Activated T-helper 17 cell treated with anti-CD3 and anti-CD28 coated beads, Interleukin-2, amount 50 U/mL, for 72 hours (primary cell): ENCODE measurements around the gene S100A4. TPM values are rescaled to one million over a fixed set of nuclear protein-coding genes. Genes with fewer than 3 reads are reported as not detected.
"Not testable (repeated sequence)": the region's sequence is repeated elsewhere in the genome, so short reads cannot be mapped to it uniquely, and the experiment has no call there.

Experiments used
- ATAC-seq: fragments of 150-1000 bp; cut with Tn5 transposase; replicated peaks from 2 replicates; pipeline ENCODE4 v1.10.0; 2021; ENCODE audit warnings: mild to moderate bottlenecking, moderate library complexity
- H3K27ac Mint-ChIP-seq: one replicate; pipeline ENCODE4 v1.8.0; 2022; ENCODE audit warnings: mixed read lengths
- H3K27me3 Mint-ChIP-seq: one replicate; pipeline ENCODE4 v1.8.0; 2022; ENCODE audit warnings: mixed read lengths
- H3K36me3 Mint-ChIP-seq: one replicate; pipeline ENCODE4 v1.8.0; 2022; ENCODE audit warnings: low read depth, mild to moderate bottlenecking, mixed read lengths
- H3K4me1 Mint-ChIP-seq: one replicate; pipeline ENCODE4 v1.8.0; 2022; ENCODE audit warnings: mixed read lengths
- H3K4me3 Mint-ChIP-seq: one replicate; pipeline ENCODE4 v1.8.0; 2022; ENCODE audit warnings: mild to moderate bottlenecking, mixed read lengths
- H3K9me3 Mint-ChIP-seq: one replicate; pipeline ENCODE4 v1.8.0; 2022; ENCODE audit warnings: mixed read lengths
- total RNA-seq, 2 donors: library from RNA; stranded (reverse); gene quantifications; one replicate each; pipeline ENCODE4 v1.2.3, GENCODE V29; 2022

S100A4 gene
- 1,000 to 10,000 TPM; 1,035 to 1,445 TPM for total RNA-seq

GRCh38 chr1:153545067-153546055 lies at the start of gene S100A4:
S100A4 (minus strand) TSS chr1:153545806; CDS start chr1:153544794, 1,012 bp downstream.
- Mint-ChIP-seq H3K4me1 (peaks cover 43% of the 10 kb centered on the region), H3K27me3 (no peaks in the 10 kb centered on the region), H3K27ac (peak within 1 kb of the TSS; percentile 98), H3K4me3 (peak within 1 kb of the TSS; percentile 98), H3K9me3 (no peaks in the 10 kb centered on the region), H3K36me3 (peaks cover 51% of the 10 kb centered on the region)
- ATAC-seq, result peak; percentile 86

DNA sequence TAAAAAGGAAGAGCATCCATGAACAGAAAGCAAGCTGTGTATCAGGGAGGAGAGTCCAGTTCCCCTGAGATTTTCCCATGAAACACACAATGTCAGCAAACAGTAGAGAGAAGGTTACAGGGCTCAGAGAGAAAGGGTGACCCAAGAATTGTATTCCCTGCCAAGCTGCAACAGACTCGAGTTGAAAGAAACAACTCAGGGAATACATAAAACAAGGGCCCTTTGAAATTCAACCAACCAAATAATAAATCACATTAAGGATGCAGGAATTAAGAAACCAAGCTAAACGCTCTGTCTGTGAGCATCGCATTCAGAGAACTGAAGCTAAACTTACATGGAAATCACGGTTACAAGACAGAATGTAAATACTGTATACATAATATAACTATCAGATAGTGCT lies 47.1 kb upstream of the S100A4 start:
- Mint-ChIP-seq H3K4me1 (peaks cover 14% of the 10 kb centered on the region), H3K36me3 (no peaks in the 10 kb centered on the region), H3K9me3 (no peaks in the 10 kb centered on the region), H3K4me3 (no peak overlapping the region), H3K27ac (no peak overlapping the region), H3K27me3 (no peaks in the 10 kb centered on the region)
- no peak for ATAC-seq

DNA sequence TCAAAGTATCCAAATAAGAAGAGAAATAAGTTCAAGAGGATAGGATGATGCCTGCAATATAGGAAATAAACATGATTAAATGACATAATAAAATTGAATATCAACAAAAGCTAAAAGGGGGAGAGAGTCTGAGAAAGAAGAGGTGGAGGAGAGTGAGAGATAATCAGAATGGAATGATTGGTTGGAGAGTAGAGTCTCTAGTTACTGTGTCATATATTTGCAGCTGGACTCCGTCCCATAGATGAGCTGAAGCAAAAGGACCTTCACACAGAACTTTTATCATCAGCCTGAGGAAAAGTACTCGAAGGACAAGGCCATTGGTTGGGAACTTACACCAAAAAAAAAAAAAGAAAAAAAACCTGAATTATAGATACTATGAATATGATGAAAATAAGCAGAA lies 42.9 kb upstream of the S100A4 start:
- Mint-ChIP-seq H3K27ac (no peak overlapping the region), H3K4me3 (no peak overlapping the region), H3K36me3 (no peaks in the 10 kb centered on the region), H3K4me1 (no peaks in the 10 kb centered on the region), H3K27me3 (peaks cover 3% of the 10 kb centered on the region), H3K9me3 (no peaks in the 10 kb centered on the region)
- no peak for ATAC-seq

- H3K9me3 Mint-ChIP-seq, ATAC-seq, H3K27ac Mint-ChIP-seq, H3K4me1 Mint-ChIP-seq, H3K27me3 Mint-ChIP-seq, H3K4me3 Mint-ChIP-seq, H3K36me3 Mint-ChIP-seq: not testable (repeated sequence)
Measured at GRCh38 chr1:153588033-153588432, 42.4 kb upstream of the S100A4 start.

GRCh38 chr1:153587314-153587713 lies 41.7 kb upstream of the S100A4 start:
- no peak for ATAC-seq
- Mint-ChIP-seq H3K36me3 (no peaks in the 10 kb centered on the region), H3K4me3 (no peak overlapping the region), H3K9me3 (no peaks in the 10 kb centered on the region), H3K4me1 (no peaks in the 10 kb centered on the region), H3K27ac (no peak overlapping the region), H3K27me3 (peaks cover 3% of the 10 kb centered on the region)

- Mint-ChIP-seq H3K36me3 (no peaks in the 10 kb centered on the region), H3K4me3 (no peak overlapping the region), H3K9me3 (no peaks in the 10 kb centered on the region), H3K4me1 (no peaks in the 10 kb centered on the region), H3K27ac (no peak overlapping the region), H3K27me3 (peaks cover 3% of the 10 kb centered on the region)
- no peak for ATAC-seq
Measured at GRCh38 chr1:153586347-153586746, 40.7 kb upstream of the S100A4 start.

DNA sequence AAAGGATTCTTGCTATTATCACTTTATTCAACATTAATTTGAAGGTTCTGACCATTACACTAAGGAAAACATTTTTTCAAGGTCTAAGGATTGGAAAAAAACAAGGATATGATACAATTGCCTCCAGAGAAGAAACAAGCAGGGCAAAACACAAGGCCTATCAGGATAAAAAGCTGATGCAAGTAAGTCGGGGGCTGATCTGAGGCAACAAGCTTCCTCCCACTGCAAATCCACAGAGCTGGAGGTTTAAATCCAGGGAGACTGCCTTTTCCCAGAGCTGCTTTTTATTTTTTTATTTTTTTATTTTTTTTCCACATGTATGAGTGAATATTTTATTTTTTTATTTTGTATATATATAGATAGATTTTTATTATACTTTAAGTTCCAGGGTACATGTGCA lies 39.4 kb upstream of the S100A4 start:
- Mint-ChIP-seq H3K9me3 (no peaks in the 10 kb centered on the region), H3K4me3 (no peak overlapping the region), H3K27ac (no peak overlapping the region), H3K27me3 (peaks cover 3% of the 10 kb centered on the region), H3K4me1 (no peaks in the 10 kb centered on the region), H3K36me3 (no peaks in the 10 kb centered on the region)
- no peak for ATAC-seq

GRCh38 chr1:153583976-153584375 lies 38.4 kb upstream of the S100A4 start:
- no peak overlapping the region for H3K27ac Mint-ChIP-seq
- no peak overlapping the region for H3K4me3 Mint-ChIP-seq
- no peaks in the 10 kb centered on the region for H3K9me3 Mint-ChIP-seq
- H3K4me1 Mint-ChIP-seq, result no peaks in the 10 kb centered on the region
- no peaks in the 10 kb centered on the region for H3K36me3 Mint-ChIP-seq
- H3K27me3 Mint-ChIP-seq, result peaks cover 8% of the 10 kb centered on the region
- no peak for ATAC-seq

GRCh38 chr1:153583514-153583913 lies 37.9 kb upstream of the S100A4 start:
- not testable (repeated sequence) for H3K27ac Mint-ChIP-seq, H3K36me3 Mint-ChIP-seq, ATAC-seq, H3K4me1 Mint-ChIP-seq, H3K9me3 Mint-ChIP-seq, H3K4me3 Mint-ChIP-seq
- H3K27me3 Mint-ChIP-seq, result peaks cover 12% of the 10 kb centered on the region

GRCh38 chr1:153582836-153583235 lies 37.2 kb upstream of the S100A4 start:
- H3K4me1 Mint-ChIP-seq, H3K9me3 Mint-ChIP-seq, H3K36me3 Mint-ChIP-seq, H3K27ac Mint-ChIP-seq, ATAC-seq, H3K4me3 Mint-ChIP-seq: not testable (repeated sequence)
- peaks cover 19% of the 10 kb centered on the region for H3K27me3 Mint-ChIP-seq

- ATAC-seq, result no peak
- no peak overlapping the region for H3K4me3 Mint-ChIP-seq
- no peaks in the 10 kb centered on the region for H3K4me1 Mint-ChIP-seq
- no peaks in the 10 kb centered on the region for H3K9me3 Mint-ChIP-seq
- peaks cover 24% of the 10 kb centered on the region for H3K27me3 Mint-ChIP-seq
- no peak overlapping the region for H3K27ac Mint-ChIP-seq
- H3K36me3 Mint-ChIP-seq, result no peaks in the 10 kb centered on the region
Measured at GRCh38 chr1:153578936-153579335, 33.3 kb upstream of the S100A4 start.

DNA sequence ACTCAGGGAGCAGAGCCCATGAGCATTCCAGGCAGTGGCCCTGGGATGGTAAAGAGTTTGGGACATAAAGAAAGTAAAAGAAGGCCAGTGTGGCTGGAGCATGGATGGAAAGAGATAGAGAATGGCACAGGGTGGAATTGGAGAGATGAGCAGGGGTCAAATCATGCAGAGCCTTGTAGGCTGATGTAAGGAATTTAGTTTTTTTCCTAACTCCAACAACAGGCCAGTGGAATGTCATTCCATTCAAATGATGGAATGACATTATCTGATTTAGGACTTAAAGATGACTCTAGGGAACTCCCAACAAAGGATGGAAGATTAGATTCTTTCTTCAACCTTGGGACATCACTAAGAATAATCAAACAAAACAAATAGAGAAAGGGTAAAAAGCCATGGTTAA lies 32.9 kb upstream of the S100A4 start:
- Mint-ChIP-seq H3K36me3 (no peaks in the 10 kb centered on the region), H3K4me1 (no peaks in the 10 kb centered on the region), H3K27ac (no peak overlapping the region), H3K9me3 (no peaks in the 10 kb centered on the region), H3K27me3 (peaks cover 24% of the 10 kb centered on the region), H3K4me3 (no peak overlapping the region)
- no peak for ATAC-seq

DNA sequence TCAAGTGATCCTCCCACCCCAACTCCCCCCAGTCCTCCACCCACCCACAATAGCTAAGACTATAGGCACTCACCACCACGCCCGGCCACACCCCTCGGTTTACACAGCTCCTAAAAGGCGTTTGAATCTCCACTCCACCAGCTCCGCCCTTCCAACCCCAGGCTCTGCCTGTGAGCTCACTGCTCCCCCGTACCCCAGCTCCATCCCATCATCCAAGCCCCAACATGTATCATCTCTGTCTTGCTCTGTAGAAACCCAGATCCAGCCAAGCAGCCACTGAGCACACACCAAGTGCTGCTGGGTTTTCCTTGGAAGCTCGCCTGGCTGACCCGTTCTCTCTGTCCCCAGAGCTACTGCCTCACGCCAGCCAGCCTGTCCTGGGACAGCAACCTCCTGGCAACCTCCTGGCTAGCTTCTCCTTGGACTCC lies 32.0 kb upstream of the S100A4 start:
- H3K27me3 Mint-ChIP-seq, result peaks cover 24% of the 10 kb centered on the region
- H3K36me3 Mint-ChIP-seq, result no peaks in the 10 kb centered on the region
- H3K4me3 Mint-ChIP-seq, result no peak overlapping the region
- ATAC-seq, result no peak
- no peaks in the 10 kb centered on the region for H3K9me3 Mint-ChIP-seq
- H3K27ac Mint-ChIP-seq, result no peak overlapping the region
- peaks cover 7% of the 10 kb centered on the region for H3K4me1 Mint-ChIP-seq

DNA sequence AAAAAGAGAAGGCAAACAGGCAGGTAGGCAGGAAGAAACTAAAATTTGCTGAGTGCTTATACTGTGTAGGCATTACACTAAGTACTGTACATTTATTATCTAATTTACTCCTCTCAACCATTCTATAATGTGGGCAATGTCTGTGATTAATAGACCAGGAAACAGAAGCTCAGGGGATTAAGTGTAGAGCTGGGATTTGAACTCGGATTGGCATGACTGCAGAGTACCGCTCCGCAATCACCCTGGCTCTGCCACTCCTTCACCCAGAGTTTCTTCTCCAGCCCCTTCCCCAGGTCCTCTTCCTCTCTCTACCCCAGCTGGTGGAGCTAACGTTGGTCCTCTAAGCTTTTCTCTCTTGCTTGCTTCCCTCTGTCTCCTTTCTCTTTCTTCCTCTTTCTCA lies 31.5 kb upstream of the S100A4 start:
- no peak for ATAC-seq
- Mint-ChIP-seq H3K36me3 (no peaks in the 10 kb centered on the region), H3K4me3 (no peak overlapping the region), H3K4me1 (peaks cover 7% of the 10 kb centered on the region), H3K9me3 (no peaks in the 10 kb centered on the region), H3K27me3 (peaks cover 24% of the 10 kb centered on the region), H3K27ac (no peak overlapping the region)

GRCh38 chr1:153575497-153575896 lies 29.9 kb upstream of the S100A4 start:
- not testable (repeated sequence) for H3K36me3 Mint-ChIP-seq, ATAC-seq, H3K9me3 Mint-ChIP-seq, H3K27ac Mint-ChIP-seq, H3K4me3 Mint-ChIP-seq
- Mint-ChIP-seq H3K27me3 (peaks cover 24% of the 10 kb centered on the region), H3K4me1 (peaks cover 15% of the 10 kb centered on the region)
